ENCODE results near the gene SERPINI1. TPM values are rescaled to one million over a fixed set of nuclear protein-coding genes. Genes with fewer than 3 reads are reported as not detected.

The SERPINI1 gene
- polyA plus RNA-seq, 2 donors, result 2.0 to 2.1 TPM

DNA sequence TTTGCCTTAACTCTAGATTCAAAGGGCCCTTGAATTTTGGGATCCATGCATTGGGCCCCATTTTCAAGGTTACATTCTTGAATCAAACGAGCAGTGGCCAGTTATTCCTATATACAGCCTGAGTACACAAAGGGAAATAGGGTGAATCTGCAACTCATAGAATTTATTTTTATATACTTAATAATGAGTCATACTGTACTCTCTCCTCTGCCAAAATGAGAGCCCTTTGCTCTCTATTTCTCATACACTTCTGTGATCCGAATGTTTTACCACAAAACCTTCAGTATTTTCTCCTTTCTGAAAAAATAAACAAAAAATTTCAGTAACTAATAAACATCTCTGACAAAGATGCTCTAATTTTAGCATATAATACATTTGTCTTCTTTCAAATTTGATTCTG lies 116.7 kb downstream of the SERPINI1 start:
- Histone ChIP-seq H3K36me3 (ENCODE audit: control insufficient read depth in 2 of 2, insufficient read depth in 2 of 2, low read length in 1 of 2) (no peaks in the 10 kb centered on the region), H3K9me3 (ENCODE audit: control insufficient read depth in 2 of 2, insufficient read depth in 1 of 2, low read depth in 1 of 2, low read length in 1 of 2) (no peaks in the 10 kb centered on the region), H3K27ac (ENCODE audit: low read depth in 2 of 2, low read length in 1 of 2) (no peak overlapping the region), H3K27me3 (ENCODE audit: control insufficient read depth in 1 of 2, insufficient read depth in 2 of 2, low read length in 2 of 2) (no peaks in the 10 kb centered on the region), H3K4me3 (ENCODE audit: low read depth in 1 of 2, low read length in 2 of 2) (no peak overlapping the region), H3K4me1 (ENCODE audit: control insufficient read depth in 2 of 2, insufficient read depth in 2 of 2, low read length in 1 of 2) (no peaks in the 10 kb centered on the region)
- WGBS, 2 donors, result 41 to 51% methylated on average over 2 of the region's 2 CpGs

DNA sequence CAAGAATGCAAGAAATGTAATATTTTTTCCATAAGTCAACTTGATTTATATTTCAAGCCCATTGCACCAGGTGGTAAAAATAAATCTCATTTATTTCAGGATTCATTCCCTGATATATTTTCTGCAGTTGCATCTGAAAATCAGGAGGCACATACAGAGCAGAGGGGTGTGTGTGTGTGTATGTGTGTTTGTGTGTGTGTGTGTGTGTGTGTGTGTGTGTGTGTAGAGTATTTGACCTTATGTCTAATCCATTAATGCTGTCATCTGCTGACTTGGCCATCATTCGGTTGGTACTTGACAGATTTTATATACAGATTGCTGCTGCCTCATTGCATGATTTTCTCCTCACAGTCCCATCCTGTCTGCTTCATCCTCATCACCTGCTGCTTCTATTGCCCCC lies 118.5 kb downstream of the SERPINI1 start:
- no peaks in the 10 kb centered on the region for H3K9me3 ChIP-seq (ENCODE audit: control insufficient read depth in 2 of 2, insufficient read depth in 1 of 2, low read depth in 1 of 2, low read length in 1 of 2)
- no peak overlapping the region for H3K4me3 ChIP-seq (ENCODE audit: low read depth in 1 of 2, low read length in 2 of 2)
- H3K4me1 ChIP-seq (ENCODE audit: control insufficient read depth in 2 of 2, insufficient read depth in 2 of 2, low read length in 1 of 2), result no peaks in the 10 kb centered on the region
- H3K27ac ChIP-seq (ENCODE audit: low read depth in 2 of 2, low read length in 1 of 2), result no peak overlapping the region
- 81 to 87% methylated on average over 1 of the region's 1 CpG for WGBS, 2 donors
- H3K36me3 ChIP-seq (ENCODE audit: control insufficient read depth in 2 of 2, insufficient read depth in 2 of 2, low read length in 1 of 2), result no peaks in the 10 kb centered on the region
- no peaks in the 10 kb centered on the region for H3K27me3 ChIP-seq (ENCODE audit: control insufficient read depth in 1 of 2, insufficient read depth in 2 of 2, low read length in 2 of 2)

DNA sequence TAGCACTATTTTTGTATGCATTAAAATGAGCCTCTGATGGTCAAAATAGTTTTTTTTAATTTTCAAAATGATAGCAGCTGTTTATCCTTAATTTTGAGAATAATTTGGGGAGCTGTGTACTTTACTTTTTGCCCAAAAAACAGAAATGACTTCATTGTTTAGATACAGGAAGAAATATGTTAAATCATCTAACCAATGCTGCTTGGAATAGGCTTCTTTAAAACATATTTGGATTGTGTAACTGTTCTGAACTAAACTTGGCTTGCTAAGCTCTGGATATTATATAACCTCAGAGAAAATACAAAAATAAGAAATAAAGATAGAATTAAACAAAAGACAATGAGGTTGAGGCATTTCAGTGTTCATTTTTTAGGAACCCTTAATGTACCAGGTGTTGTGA lies 119.3 kb downstream of the SERPINI1 start:
- H3K27me3 ChIP-seq (ENCODE audit: control insufficient read depth in 1 of 2, insufficient read depth in 2 of 2, low read length in 2 of 2), result no peaks in the 10 kb centered on the region
- H3K4me1 ChIP-seq (ENCODE audit: control insufficient read depth in 2 of 2, insufficient read depth in 2 of 2, low read length in 1 of 2), result no peaks in the 10 kb centered on the region
- no peak overlapping the region for H3K4me3 ChIP-seq (ENCODE audit: low read depth in 1 of 2, low read length in 2 of 2)
- no peak overlapping the region for H3K27ac ChIP-seq (ENCODE audit: low read depth in 2 of 2, low read length in 1 of 2)
- H3K36me3 ChIP-seq (ENCODE audit: control insufficient read depth in 2 of 2, insufficient read depth in 2 of 2, low read length in 1 of 2), result no peaks in the 10 kb centered on the region
- no peaks in the 10 kb centered on the region for H3K9me3 ChIP-seq (ENCODE audit: control insufficient read depth in 2 of 2, insufficient read depth in 1 of 2, low read depth in 1 of 2, low read length in 1 of 2)

DNA sequence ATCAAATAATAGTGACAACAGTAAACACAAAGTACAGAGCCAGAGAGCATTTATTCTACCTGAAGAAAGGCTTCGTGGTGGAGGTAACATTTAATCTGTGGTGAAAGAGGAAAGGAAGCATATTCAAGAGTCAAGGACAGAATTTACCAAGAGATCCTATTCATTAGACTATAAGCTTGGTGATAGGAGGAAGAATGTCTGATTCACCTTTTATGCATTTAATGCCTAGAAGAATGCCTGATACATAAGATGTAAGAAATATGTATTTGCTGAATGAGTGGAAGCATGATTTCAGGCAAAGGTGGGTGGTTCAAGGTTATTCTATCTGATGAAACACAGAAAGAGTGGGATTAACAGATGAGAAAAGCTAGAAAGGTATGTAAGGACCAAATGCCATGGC lies 119.8 kb downstream of the SERPINI1 start:
- Histone ChIP-seq H3K9me3 (ENCODE audit: control insufficient read depth in 2 of 2, insufficient read depth in 1 of 2, low read depth in 1 of 2, low read length in 1 of 2) (no peaks in the 10 kb centered on the region), H3K4me1 (ENCODE audit: control insufficient read depth in 2 of 2, insufficient read depth in 2 of 2, low read length in 1 of 2) (no peaks in the 10 kb centered on the region), H3K27ac (ENCODE audit: low read depth in 2 of 2, low read length in 1 of 2) (no peak overlapping the region), H3K4me3 (ENCODE audit: low read depth in 1 of 2, low read length in 2 of 2) (no peak overlapping the region), H3K27me3 (ENCODE audit: control insufficient read depth in 1 of 2, insufficient read depth in 2 of 2, low read length in 2 of 2) (no peaks in the 10 kb centered on the region), H3K36me3 (ENCODE audit: control insufficient read depth in 2 of 2, insufficient read depth in 2 of 2, low read length in 1 of 2) (no peaks in the 10 kb centered on the region)
- WGBS, 2 donors, result 45 to 47% methylated on average over 1 of the region's 1 CpG

DNA sequence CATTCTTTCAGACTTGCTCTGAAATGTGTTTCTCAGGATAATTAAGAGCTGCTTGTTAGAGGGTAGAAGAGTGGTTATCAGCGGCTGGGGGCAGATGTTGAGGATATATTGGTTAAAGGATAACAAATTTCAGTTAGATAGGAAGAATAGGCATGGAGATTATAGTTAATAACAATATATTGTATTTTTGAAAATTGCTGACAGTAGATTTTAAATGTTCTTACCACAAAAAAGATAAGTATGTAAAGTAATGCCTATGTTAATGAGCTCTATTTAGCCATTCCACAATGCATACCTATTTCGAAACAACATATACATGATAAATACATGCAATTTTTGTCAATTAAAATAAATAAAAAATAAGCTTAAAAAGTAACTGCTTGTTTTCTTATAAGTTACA lies 123.3 kb downstream of the SERPINI1 start:
- H3K36me3 ChIP-seq (ENCODE audit: control insufficient read depth in 2 of 2, insufficient read depth in 2 of 2, low read length in 1 of 2), result no peaks in the 10 kb centered on the region
- H3K4me3 ChIP-seq (ENCODE audit: low read depth in 1 of 2, low read length in 2 of 2), result no peak overlapping the region
- H3K4me1 ChIP-seq (ENCODE audit: control insufficient read depth in 2 of 2, insufficient read depth in 2 of 2, low read length in 1 of 2), result peaks cover under 1 to 3% of the 10 kb centered on the region in 2 donors
- WGBS, 2 donors, result 85 to 95% methylated on average over 2 of the region's 2 CpGs
- H3K27ac ChIP-seq (ENCODE audit: low read depth in 2 of 2, low read length in 1 of 2), result no peak overlapping the region
- H3K9me3 ChIP-seq (ENCODE audit: control insufficient read depth in 2 of 2, insufficient read depth in 1 of 2, low read depth in 1 of 2, low read length in 1 of 2), result no peaks in the 10 kb centered on the region
- H3K27me3 ChIP-seq (ENCODE audit: control insufficient read depth in 1 of 2, insufficient read depth in 2 of 2, low read length in 2 of 2), result no peaks in the 10 kb centered on the region

DNA sequence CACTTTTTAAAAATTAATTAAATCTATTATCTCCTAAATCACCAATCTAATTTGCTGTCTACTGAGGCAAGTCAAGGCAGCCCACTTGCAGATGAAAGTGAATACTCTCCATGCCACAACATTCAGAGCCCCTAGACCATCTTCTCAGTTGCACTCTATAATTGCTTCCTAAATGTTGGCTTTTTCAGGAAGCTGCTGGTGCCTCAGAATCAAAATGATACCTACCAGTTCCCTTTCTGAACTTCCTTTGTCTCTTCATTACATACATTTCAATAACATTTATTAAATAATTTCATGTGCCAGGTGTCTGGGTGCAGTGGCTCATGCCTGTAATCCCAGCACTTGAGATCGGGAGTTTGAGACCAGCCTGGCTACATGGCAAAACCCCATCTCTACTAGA lies 124.1 kb downstream of the SERPINI1 start:
- H3K4me3 ChIP-seq (ENCODE audit: low read depth in 1 of 2, low read length in 2 of 2), result no peak overlapping the region
- H3K4me1 ChIP-seq (ENCODE audit: control insufficient read depth in 2 of 2, insufficient read depth in 2 of 2, low read length in 1 of 2), result peaks cover 3 to 5% of the 10 kb centered on the region in 2 donors
- 88 to 92% methylated on average over 1 of the region's 1 CpG for WGBS, 2 donors
- no peaks in the 10 kb centered on the region for H3K27me3 ChIP-seq (ENCODE audit: control insufficient read depth in 1 of 2, insufficient read depth in 2 of 2, low read length in 2 of 2)
- no peaks in the 10 kb centered on the region for H3K36me3 ChIP-seq (ENCODE audit: control insufficient read depth in 2 of 2, insufficient read depth in 2 of 2, low read length in 1 of 2)
- no peaks in the 10 kb centered on the region for H3K9me3 ChIP-seq (ENCODE audit: control insufficient read depth in 2 of 2, insufficient read depth in 1 of 2, low read depth in 1 of 2, low read length in 1 of 2)
- H3K27ac ChIP-seq (ENCODE audit: low read depth in 2 of 2, low read length in 1 of 2), result no peak overlapping the region

DNA sequence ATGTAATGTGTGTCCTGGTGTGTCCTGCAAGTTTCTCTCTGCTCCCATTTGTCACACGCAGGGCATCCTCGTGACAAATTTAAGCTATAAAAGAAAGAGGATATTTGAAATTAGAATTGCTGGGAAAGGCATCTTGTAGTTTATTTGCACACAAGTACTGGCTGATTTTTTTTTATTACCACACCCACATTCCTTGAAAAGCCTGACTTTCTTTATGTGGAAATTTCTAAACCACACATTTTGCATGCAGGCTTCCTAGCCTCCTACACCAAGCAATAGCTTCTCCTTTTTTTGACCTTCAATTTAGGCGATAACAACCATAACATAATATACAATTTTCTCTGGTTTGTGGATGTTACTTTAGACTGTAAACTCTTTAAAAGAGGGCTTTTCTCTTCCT lies 126.1 kb downstream of the SERPINI1 start:
- Histone ChIP-seq H3K27ac (ENCODE audit: low read depth in 2 of 2, low read length in 1 of 2) (no peak overlapping the region), H3K4me3 (ENCODE audit: low read depth in 1 of 2, low read length in 2 of 2) (no peak overlapping the region), H3K4me1 (ENCODE audit: control insufficient read depth in 2 of 2, insufficient read depth in 2 of 2, low read length in 1 of 2) (peaks cover 3 to 5% of the 10 kb centered on the region in 2 donors), H3K36me3 (ENCODE audit: control insufficient read depth in 2 of 2, insufficient read depth in 2 of 2, low read length in 1 of 2) (no peaks in the 10 kb centered on the region), H3K9me3 (ENCODE audit: control insufficient read depth in 2 of 2, insufficient read depth in 1 of 2, low read depth in 1 of 2, low read length in 1 of 2) (no peaks in the 10 kb centered on the region), H3K27me3 (ENCODE audit: control insufficient read depth in 1 of 2, insufficient read depth in 2 of 2, low read length in 2 of 2) (no peaks in the 10 kb centered on the region)
- 38 to 66% methylated on average over 3 of the region's 3 CpGs for WGBS, 2 donors

DNA sequence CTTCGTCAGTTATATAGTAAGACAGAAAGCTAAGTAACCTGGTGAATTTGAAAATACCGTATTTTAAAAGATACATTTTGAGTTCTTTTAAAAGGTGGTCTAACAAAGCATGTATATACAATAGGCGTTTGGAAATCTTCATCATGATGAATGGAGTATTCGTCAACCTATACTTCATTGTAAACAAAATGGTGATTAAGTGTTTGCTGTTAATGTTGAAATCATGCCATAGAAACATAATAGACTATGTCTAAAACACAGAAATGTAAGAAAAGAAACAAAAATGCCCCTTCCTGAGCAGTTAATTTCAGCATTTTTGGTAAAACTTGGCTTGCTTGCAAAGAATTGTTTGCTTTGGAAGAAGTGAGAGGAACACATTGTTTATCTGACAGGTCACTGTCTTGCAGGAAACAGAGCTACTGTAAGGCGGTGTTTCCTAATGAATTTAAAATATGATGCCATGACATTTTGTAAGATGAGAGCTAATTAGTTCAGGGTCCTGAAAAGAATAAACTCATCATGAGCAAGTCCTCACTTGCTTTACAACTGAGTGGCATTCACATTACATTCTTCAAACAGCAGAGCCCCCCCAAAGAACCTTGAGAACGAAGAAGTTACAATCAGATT lies 126.7 kb downstream of the SERPINI1 start:
- no peaks in the 10 kb centered on the region for H3K9me3 ChIP-seq (ENCODE audit: control insufficient read depth in 2 of 2, insufficient read depth in 1 of 2, low read depth in 1 of 2, low read length in 1 of 2)
- no peak overlapping the region for H3K4me3 ChIP-seq (ENCODE audit: low read depth in 1 of 2, low read length in 2 of 2)
- no peaks in the 10 kb centered on the region for H3K36me3 ChIP-seq (ENCODE audit: control insufficient read depth in 2 of 2, insufficient read depth in 2 of 2, low read length in 1 of 2)
- H3K4me1 ChIP-seq (ENCODE audit: control insufficient read depth in 2 of 2, insufficient read depth in 2 of 2, low read length in 1 of 2), result peaks cover 3 to 5% of the 10 kb centered on the region in 2 donors
- no peaks in the 10 kb centered on the region for H3K27me3 ChIP-seq (ENCODE audit: control insufficient read depth in 1 of 2, insufficient read depth in 2 of 2, low read length in 2 of 2)
- H3K27ac ChIP-seq (ENCODE audit: low read depth in 2 of 2, low read length in 1 of 2), result no peak overlapping the region
- WGBS, 2 donors, result 39 to 54% methylated on average over 6 of the region's 6 CpGs

DNA sequence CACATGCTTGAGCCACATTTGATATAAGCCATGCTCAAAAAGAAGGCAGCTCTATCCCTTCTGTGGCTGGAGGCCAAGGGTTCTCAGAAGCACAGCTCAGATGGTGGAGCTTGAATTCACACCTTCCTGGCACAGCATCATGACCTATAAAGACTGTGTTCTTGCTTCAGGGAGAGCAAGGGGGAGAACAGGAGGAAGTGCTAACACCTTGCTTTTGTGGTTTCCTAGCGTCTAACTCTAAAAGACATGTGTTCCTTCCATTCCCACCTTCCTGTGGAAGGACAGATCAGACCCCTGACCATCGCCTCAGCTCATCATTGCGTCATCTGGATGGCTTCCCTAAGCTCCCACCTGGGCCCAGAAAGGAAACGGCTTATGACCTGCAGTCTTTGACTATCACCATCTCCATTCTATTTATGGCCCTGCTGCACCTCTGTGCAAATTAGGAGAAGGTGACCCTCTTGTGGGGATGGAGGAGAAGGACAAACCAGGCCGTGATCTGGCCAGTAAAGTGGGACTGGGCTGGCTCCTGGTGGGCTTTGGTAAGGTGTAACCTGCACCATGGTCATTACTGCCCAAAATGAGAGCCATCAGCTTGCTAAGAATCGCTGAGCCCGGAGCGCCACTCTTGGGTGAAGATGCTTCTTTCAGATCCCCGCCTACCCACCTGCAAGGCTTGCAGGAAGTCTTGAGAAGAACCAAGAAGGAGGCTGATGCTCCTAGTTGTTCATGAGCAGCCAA lies 128.5 kb downstream of the SERPINI1 start:
- Histone ChIP-seq H3K4me1 (ENCODE audit: control insufficient read depth in 2 of 2, insufficient read depth in 2 of 2, low read length in 1 of 2) (peaks cover 3 to 5% of the 10 kb centered on the region in 2 donors), H3K36me3 (ENCODE audit: control insufficient read depth in 2 of 2, insufficient read depth in 2 of 2, low read length in 1 of 2) (no peaks in the 10 kb centered on the region), H3K27me3 (ENCODE audit: control insufficient read depth in 1 of 2, insufficient read depth in 2 of 2, low read length in 2 of 2) (no peaks in the 10 kb centered on the region), H3K9me3 (ENCODE audit: control insufficient read depth in 2 of 2, insufficient read depth in 1 of 2, low read depth in 1 of 2, low read length in 1 of 2) (no peaks in the 10 kb centered on the region), H3K4me3 (ENCODE audit: low read depth in 1 of 2, low read length in 2 of 2) (no peak overlapping the region), H3K27ac (ENCODE audit: low read depth in 2 of 2, low read length in 1 of 2) (no peak overlapping the region)
- 86 to 90% methylated on average over 9 of the region's 9 CpGs for WGBS, 2 donors

DNA sequence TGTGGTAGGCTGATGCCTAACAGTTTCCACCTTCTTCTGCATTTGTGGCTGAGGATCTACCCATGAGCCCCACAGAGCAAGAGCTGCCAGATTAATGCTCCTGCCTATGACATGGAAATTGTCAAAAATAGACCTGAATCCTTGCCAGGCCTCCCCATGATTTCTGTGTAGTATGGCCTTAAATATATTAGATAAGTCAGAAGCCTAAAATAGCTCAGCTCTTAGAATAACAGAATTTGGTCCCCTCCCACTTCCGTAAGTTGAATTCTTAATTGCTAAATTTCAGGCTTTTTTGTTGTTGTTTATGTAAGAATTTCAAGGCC lies 129.0 kb downstream of the SERPINI1 start:
- H3K27ac ChIP-seq (ENCODE audit: low read depth in 2 of 2, low read length in 1 of 2), result no peak overlapping the region
- no peak overlapping the region for H3K4me3 ChIP-seq (ENCODE audit: low read depth in 1 of 2, low read length in 2 of 2)
- no peaks in the 10 kb centered on the region for H3K27me3 ChIP-seq (ENCODE audit: control insufficient read depth in 1 of 2, insufficient read depth in 2 of 2, low read length in 2 of 2)
- H3K9me3 ChIP-seq (ENCODE audit: control insufficient read depth in 2 of 2, insufficient read depth in 1 of 2, low read depth in 1 of 2, low read length in 1 of 2), result no peaks in the 10 kb centered on the region
- peaks cover 3 to 5% of the 10 kb centered on the region in 2 donors for H3K4me1 ChIP-seq (ENCODE audit: control insufficient read depth in 2 of 2, insufficient read depth in 2 of 2, low read length in 1 of 2)
- 83 to 90% methylated on average over 1 of the region's 1 CpG for WGBS, 2 donors
- H3K36me3 ChIP-seq (ENCODE audit: control insufficient read depth in 2 of 2, insufficient read depth in 2 of 2, low read length in 1 of 2), result no peaks in the 10 kb centered on the region

Data from esophagus (tissue), 2 donors.